CMK (cell line): ENCODE measurements around the gene HBG2.
"Not testable (repeated sequence)": the region's sequence is repeated elsewhere in the genome, so short reads cannot be mapped to it uniquely, and the experiment has no call there.

Source experiments
- DNase-seq: peaks from one replicate; pipeline ENCODE4 v3.0.0-alpha.2; 2010; ENCODE audit warnings: low read depth

HBG2 gene

DNA sequence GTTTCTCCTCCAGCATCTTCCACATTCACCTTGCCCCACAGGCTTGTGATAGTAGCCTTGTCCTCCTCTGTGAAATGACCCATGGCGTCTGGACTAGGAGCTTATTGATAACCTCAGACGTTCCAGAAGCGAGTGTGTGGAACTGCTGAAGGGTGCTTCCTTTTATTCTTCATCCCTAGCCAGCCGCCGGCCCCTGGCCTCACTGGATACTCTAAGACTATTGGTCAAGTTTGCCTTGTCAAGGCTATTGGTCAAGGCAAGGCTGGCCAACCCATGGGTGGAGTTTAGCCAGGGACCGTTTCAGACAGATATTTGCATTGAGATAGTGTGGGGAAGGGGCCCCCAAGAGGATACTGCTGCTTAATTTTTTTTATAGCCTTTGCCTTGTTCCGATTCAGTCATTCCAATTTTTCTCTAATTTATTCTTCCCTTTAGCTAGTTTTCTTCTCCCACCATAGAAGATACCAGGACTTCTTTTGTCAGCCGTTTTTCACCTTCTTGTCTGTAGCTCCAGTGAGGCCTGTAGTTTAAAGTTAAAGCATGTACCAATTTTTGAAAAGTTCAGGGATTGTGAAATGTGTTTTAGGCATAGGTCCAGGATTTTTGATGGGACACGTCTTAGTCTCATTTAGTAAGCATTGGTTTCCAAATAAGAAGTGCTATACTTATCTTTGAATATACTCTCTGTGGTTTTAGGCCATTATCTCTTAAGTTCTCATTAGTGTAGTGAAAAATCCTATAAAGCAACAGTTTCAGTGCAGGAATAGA lies at the start of gene HBG2:
HBG2 (minus strand) TSS at position 136 of the 768 bp plus-strand sequence; CDS start at position 83, 53 bp downstream.
- DNase-seq, result not testable (repeated sequence)

DNA sequence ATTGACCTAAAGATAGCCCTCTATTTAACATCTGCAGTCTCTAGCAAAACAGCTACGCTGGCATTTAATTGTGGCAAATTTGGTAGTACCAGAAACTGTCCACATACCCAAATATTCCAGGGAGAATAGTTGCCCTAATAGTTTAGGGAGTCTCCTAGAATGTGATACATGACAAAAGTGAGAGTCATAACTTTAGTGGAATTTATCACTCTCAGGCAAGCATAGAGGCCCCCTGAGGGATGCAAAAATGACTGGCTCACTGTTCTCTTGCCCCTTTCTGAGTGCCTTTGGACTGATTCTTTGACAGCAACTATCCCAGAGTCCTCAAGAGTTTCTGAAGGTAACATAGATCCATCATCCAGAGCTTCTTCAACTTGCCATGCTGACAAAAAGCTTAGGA lies 49.5 kb upstream of the HBG2 start:
- no peak for DNase-seq

DNA sequence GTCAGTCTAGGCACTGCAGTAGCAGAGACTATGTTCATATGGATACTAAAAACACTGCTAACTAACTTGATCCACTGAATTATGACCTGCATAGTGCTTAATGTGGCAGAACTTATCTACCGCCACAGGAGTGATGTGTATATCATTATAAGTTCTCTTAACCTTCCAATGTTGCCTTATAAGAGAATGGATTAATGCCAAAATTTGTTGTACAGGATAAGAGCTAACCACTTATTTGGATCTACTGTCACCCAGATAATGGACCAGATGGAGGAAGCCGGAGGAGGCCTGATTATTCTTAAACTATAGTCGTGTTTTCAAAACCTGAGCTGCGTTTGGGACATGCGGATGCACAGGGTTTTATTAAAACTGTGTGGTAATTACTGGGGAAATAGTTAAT lies 49.0 kb upstream of the HBG2 start:
- DNase-seq, result no peak

DNA sequence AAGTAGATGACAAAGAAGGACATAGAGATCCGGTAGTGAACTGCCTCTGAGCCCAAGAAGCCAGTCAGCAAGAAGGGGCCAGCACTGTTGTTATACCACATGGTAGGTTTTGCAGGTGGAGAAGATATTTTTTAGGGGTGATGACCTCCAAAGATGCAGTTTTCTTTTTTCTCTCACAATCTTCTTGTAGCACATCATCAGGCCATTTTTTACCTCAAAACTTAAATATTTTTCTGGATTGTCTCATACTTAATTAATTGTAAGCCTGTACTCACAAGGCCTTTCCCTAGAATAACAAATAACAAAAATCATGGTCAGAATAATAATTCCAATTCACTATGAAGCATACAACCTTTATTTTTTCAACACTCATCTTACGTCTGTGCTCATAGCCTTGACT lies 47.3 kb upstream of the HBG2 start, which contains the start of gene OR51B4:
OR51B4 (minus strand) TSS at position 101 of the 400 bp plus-strand sequence; CDS start at position 101, 0 bp downstream.
- no peak for DNase-seq

DNA sequence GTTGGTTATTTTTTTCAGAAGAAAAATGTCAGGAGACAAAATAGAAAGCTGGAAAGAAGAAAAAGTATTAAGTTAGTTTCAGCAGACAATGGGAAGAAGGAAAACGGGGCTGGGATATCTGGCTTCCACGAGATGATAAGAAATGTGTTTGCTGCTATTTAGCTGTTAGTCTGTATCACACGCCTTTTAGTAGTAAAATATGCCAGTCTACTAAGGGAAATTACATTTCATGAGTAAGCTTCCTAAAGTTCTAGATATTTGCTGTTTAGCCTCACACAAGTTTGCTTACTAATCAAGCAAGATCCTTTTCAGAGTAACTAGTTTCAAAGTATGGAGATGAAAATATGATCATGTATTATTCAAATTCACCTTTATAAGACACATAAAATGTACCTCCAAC lies 45.7 kb upstream of the HBG2 start:
- no peak for DNase-seq

DNA sequence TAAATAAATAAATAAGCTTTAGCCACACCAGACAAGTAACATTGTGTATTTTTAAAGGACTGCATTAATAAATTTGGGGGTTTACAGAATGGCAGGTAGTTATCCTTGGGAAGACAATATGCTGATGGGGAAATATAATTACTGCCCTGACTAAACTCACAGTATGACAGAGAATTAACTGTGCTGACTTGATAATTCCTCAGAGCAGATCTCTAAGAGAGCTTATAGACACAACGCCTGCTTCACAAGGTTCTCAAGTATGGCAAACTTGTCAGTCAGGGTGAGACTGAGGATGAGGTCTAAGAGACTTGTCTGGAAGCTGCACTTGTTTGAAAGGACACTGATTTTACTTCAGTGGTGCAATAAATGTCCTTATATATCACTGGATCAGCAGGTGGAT lies 43.9 kb upstream of the HBG2 start:
- DNase-seq, result no peak

DNA sequence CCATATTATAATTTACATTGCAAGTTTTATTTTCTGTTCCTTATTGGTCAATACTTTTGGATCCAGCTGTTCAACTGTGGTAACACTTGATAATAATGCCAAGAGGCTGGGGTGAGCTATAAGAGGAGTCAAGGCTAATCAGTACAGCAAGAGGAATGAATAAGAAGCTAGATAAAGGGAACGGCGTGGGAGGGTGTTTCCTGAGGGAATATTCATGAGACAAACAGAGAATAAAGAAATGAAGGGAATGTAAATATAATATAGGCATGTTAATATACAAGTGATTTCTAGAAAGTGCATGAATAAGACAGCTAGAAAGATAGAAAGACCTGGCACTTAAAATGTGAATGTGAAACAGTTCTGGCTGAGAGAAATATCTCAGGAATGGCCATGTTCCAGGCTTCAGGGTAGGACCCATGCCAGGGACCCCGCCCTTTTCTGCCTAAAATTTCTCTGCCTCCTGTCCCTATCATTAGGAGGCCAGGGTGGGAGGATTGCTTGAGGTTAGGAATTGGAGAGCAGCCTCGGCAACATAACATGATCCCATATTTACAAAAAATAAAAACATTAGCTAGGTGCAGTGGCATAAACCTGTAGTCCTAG lies 43.2 kb upstream of the HBG2 start:
- no peak for DNase-seq

DNA sequence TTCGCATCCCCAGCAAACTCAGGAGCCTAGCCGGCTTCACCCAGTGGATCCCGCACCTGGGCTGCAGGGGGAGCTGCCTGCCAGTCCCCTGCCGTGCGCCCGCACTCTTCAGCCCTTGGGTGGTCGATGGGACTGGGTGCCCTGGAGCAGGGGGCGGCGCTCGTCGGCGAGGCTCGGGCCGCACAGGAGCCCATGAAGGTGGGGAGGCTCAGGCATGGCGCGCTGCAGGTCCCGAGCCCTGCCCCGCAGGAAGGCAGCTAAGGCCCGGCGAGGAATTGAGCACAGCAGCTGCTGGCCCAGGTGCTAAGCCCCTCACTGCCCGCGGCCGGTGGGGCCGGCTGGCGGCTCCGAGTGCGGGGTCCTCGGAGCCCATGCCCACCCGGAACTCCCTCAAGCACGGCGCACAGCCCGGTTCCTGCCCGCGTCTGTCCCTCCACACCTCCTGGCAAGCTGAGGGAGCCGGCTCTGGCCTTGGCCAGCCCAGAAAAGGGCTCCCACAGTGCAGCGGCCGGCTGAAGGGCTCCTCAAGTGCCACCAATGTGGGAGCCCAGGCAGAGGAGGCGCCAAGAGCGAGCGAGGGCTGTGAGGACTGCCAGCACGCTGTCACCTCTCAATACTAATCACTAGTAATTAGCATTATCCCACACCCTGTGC lies 39.9 kb upstream of the HBG2 start:
- DNase-seq, result not testable (repeated sequence)

DNA sequence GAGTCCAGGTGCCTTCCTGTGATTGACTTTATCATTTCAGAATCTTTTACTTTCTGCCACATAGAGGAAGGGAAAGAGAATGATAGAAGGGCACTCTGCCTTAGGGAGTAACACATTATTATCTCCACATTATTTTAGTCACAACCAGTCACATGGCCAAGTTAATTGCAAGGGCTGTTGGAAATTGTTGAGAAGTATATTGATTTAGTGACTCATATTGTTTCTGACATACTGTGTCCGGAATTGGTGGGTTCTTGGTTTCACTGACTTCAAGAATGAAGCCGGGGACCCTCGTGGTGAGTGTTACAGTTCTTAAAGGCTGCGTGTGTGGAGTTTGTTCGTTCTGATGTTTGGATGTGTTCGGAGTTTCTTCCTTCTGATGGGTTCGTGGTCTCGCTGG lies 38.4 kb upstream of the HBG2 start:
- no peak for DNase-seq

DNA sequence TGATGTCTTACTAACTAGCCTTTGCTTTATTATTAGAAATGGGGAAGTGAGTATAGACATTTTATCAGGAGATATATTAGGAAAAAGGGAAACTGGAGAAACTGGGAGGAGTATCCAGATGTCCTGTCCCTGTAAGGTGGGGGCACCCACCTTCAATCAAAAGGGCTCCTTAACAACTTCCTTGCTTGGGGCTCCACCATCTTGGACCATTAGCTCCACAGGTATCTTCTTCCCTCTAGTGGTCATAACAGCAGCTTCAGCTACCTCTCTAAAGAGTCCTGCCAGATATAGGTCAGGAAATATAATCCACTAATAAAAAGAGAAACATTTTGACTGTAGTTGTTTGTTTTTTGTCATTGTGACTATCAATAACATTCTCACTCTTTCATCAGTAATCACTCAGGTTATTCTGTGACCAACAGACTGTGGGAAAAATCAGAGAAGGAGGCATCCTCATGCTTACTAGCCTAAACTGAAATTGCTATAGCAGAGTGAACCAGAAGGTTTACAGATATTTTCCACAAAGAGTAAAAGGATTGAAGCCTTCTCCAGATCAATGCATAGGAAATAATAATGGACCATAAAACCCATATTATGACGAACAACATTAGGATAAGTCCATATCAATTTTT lies 36.7 kb upstream of the HBG2 start:
- DNase-seq, result no peak

DNA sequence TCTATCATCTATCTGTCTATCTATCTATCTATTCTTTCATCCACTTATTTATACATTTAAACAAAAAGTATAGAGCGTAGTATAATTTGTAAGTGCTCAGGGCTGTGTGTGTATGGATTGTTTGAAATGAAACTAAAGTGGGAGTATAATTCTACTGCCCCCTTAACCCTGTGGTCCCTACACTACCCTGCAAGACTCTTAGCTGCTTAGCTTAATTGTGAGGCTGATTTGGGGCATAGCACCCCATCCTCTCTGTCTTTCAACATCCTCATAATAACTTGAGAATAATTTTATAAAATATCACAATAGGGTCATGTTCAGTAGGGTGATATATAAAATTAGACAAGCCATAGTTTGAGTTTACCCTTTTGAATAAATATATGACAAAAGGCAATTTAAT lies 35.5 kb upstream of the HBG2 start:
- no peak for DNase-seq

DNA sequence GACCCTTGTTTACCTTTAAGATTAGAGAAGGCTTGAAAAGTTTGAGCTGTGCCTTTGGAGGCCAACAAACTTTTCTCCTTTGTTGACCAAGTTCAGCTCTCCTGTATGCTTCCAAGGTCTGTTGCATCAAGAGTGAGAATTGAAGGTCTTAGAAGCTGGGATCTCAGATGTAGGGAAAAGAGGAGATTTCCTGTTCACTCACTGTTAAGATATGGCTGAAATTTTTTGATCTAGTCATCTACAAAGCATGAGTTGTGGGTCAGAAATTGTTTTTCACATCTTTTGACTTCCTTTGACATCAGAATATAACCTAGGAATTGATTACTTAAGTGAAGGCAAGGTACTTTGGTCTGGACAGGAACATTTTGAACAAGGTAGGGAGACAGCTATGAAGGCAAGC lies 35.1 kb upstream of the HBG2 start:
- no peak for DNase-seq

DNA sequence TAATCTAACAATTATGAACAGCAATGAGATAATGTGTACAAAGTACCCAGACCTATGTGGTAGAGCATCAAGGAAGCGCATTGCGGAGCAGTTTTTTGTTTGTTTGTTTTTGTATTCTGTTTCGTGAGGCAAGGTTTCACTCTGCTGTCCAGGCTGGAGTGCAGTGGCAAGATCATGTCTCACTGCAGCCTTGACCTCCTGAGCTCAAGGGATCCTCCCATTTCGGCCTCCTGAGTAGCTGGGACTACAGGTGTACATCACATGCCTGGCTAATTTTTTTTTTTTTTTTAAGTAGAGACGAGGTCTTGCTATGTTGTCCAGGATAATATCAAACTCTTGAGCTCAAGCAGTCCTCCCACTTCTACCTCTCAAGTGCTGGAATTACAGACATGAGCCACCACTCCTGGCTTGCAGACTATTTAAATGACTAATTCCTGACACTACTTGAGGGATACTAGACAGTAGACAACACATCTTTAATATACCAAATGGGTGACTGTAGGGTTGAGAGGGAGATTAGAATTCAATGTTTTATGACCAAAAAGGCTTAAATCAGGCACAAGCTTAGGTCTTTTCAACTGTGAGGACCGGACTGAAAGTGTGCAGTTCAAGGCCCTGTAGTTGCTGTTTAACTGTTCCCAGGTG lies 34.4 kb upstream of the HBG2 start:
- no peak for DNase-seq

DNA sequence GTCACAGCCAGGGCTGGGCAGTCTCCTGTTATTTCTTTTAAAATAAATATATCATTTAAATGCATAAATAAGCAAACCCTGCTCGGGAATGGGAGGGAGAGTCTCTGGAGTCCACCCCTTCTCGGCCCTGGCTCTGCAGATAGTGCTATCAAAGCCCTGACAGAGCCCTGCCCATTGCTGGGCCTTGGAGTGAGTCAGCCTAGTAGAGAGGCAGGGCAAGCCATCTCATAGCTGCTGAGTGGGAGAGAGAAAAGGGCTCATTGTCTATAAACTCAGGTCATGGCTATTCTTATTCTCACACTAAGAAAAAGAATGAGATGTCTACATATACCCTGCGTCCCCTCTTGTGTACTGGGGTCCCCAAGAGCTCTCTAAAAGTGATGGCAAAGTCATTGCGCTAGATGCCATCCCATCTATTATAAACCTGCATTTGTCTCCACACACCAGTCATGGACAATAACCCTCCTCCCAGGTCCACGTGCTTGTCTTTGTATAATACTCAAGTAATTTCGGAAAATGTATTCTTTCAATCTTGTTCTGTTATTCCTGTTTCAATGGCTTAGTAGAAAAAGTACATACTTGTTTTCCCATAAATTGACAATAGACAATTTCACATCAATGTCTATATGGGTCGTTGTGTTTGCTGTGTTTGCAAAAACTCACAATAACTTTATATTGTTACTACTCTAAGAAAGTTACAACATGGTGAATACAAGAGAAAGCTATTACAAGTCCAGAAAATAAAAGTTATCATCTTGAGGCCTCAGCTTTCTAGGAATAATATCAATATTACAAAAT lies 33.7 kb upstream of the HBG2 start:
- DNase-seq, result no peak

DNA sequence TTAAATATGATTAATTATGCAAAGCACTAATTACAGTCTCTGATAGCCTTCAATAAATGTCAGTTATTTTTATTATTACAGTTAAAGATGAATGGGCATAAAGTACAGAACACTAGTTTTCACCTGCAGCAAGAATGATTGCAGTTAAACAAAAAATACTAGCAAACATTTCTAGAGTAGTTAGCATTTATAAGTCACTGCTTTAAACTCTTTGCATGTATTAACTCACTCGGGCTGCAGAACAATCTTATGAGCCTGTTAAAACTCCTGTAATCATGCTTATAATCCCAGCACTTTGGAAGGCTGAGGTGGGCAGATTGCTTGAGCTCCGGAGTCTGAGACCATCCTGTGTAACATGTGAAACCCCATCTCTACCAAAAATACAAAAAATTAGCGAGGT lies 32.3 kb upstream of the HBG2 start:
- no peak for DNase-seq

DNA sequence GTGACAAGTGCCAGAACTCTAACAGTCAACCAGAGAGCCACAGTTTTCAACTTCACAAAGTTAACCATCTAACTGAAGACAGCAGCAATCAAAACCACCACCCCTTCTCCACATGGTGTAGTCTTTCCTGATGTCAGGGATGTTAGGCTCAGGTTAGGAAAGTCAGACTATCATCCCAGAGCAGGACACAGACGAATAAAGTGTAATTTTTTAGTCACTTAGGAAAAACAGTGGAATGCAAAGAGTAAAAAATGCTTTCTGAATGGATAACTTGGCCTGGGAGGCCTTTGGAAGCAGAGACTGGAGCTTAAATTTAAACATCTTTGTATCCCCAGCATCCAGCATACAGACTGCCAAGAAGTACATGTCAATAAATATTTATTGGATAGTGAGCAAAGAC lies 31.8 kb upstream of the HBG2 start:
- no peak for DNase-seq

DNA sequence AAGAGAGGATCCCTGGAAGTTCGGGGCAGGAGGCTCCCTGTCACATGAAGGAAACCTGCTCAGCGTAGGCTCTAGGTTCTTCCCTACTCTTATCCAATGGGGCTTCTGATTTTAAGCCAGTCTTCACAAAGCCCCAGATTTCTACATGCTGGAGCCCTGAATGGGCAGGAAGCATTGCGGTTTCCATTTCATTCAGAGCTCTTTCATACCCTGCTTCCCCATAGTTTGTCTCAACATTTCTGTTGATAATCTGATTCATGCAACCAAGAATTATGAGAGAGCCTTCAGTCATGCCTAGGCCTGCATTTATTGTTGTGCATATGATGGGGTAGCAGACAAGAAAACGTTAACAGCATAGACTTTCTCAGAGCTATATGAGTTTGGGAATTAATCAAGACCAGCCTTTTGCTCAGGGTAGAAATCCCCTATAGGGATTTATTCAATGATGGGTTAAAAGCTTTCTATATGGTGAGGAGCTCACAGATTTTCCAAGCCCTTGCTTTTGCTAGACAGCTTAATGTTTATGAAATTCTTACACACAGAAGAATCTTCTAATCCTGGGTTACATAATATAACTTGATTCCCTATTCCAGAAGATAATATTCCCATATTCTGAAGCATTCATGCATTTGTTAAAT lies 31.2 kb upstream of the HBG2 start:
- no peak for DNase-seq

DNA sequence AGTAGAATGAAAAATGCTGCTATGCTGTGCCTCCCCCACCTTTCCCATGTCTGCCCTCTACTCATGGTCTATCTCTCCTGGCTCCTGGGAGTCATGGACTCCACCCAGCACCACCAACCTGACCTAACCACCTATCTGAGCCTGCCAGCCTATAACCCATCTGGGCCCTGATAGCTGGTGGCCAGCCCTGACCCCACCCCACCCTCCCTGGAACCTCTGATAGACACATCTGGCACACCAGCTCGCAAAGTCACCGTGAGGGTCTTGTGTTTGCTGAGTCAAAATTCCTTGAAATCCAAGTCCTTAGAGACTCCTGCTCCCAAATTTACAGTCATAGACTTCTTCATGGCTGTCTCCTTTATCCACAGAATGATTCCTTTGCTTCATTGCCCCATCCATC lies 30.1 kb upstream of the HBG2 start:
- DNase-seq, result peak; percentile 55

DNA sequence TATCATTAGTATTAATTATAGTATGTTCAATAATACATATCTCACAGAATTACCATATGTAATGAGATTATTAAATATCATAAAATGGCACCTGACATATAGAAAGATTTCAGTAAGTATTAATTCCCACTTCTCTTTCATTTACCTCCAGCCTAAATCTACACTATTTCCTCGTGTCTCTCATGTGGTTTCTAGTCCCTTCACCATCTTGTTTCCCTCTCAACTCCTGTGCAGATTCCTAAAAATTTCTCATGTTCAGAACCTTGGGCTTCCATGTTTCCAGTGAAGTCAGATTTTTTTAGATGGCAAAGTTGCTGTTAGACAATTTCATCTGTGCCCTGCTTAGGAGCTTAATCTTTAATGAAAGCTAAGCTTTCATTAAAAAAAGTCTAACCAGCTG lies 29.3 kb upstream of the HBG2 start:
- no peak for DNase-seq

DNA sequence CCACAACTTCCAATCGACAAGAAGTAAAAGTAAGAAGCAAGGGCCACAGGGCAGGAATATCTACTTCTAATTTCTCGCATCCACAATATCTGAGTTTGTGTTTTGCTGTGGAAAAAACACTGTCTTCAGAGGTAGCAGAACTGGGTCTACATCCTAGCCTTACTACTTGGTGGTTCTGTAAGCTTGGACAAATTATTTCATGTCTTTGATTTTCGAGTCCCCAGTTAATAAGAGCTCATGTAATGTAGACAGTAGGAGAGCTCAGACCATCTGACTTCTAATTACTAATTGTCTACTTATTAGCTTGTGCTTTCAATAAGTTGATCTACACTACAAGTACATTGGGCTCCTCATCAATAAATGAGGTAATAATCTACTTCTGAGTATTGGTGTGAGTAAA lies 28.5 kb upstream of the HBG2 start:
- DNase-seq, result no peak

DNA sequence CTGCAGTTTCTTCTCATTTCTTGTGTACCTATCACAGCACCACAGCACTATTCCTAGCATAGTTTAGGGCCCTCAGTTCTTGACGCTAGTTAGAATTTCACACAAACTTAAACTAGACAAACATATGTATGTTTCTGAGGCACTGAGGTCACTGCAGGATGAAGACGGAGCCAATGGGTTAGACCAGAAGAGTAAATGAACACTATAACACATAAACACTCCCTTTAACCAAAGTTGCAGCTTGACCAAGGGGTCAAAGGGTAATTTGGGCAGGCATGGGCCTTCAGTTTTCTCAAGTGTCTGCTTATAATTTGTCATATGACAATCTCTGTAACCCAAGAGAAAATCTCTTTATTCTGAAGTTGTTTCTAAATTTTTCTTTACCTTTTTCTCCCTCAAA lies 28.0 kb upstream of the HBG2 start:
- DNase-seq, result no peak
